Limb (tissue), 2 donors: ENCODE measurements around the gene COL5A1.

Experiments used
- DNase-seq, 2 donors: peaks; one replicate each; pipeline ENCODE4 v3.0.0-alpha.2; 2016; ENCODE audit errors: extremely low spot score in 2 of 2

COL5A1 gene

GRCh38 chr9:134725605-134725940 lies 84.0 kb downstream of the COL5A1 start:
- DNase-seq = no peak

DNA sequence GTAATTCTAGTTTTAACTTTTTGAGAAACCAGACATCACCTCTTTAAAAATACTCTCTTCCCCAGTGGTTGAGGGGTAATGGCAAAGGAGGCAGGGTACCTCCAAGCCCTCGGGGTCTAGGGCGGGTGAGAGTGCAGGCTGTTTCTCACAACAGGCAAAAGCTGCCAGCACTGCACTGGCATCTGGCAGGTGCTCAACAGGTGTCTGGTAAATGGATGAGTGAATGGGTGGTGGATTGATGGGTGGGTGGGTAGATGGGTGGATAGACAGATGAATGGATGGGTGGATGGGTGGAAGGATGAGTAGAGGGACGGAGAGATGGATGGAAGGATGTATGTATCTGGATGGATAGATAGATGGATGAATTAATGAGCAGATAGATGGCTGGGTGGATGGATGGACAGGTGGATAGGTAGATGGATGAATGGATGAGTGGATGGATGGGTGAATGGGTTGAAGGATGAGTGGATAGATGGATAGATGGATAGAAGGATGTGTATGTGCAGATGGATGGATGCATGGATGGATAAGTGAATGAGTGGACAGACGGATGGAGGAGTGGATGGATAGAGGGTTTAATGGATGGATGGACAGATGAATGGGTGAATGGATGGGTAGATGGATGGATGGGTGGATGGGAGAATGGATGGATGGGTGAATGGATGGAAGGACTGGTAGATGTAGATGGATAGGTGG lies 84.6 kb downstream of the COL5A1 start:
- DNase-seq = no peak

GRCh38 chr9:134726722-134727034 lies 85.1 kb downstream of the COL5A1 start:
- DNase-seq = no peak

DNA sequence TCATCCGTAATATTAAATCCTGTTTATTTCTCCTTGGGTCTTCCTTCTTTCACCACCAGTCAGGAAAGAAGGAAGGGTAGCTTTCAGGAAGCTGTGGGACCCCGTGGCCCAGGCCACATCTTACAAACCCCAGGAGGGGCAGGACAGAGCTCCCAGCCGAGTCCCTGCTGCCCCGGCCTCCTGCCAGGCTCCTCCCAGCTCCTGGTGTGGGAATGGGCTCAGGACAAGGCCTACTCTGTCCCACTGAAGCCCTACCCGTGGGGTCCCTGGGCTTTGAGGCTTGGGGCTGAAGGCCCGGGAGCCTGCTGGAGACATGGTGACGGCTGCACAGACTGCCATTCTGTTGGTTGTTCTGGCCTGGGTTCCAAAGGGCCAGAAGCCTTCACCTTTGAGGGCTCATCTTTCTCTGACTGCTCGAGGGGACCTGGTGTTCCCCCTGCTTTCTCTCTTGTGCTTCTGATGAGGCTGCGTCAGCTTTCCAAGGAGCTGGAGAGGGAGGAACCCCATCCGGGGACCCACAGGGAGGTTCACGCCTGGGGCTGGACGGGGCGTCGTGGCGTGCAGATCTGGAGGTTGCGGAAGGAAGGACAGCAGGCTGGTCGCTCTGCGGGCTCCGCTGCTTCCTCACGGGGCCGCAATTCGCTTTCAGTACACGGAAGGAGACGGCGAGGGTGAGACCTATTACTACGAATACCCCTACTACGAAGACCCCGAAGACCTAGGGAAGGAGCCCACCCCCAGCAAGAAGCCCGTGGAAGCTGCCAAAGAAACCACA lies 86.6 kb downstream of the COL5A1 start:
- no peak for DNase-seq

GRCh38 chr9:134728801-134729495 lies 87.3 kb downstream of the COL5A1 start:
- DNase-seq = no peak

- no peak for DNase-seq
These were observed 88.6 kb downstream of the COL5A1 start for GRCh38 chr9:134730011-134730760.

DNA sequence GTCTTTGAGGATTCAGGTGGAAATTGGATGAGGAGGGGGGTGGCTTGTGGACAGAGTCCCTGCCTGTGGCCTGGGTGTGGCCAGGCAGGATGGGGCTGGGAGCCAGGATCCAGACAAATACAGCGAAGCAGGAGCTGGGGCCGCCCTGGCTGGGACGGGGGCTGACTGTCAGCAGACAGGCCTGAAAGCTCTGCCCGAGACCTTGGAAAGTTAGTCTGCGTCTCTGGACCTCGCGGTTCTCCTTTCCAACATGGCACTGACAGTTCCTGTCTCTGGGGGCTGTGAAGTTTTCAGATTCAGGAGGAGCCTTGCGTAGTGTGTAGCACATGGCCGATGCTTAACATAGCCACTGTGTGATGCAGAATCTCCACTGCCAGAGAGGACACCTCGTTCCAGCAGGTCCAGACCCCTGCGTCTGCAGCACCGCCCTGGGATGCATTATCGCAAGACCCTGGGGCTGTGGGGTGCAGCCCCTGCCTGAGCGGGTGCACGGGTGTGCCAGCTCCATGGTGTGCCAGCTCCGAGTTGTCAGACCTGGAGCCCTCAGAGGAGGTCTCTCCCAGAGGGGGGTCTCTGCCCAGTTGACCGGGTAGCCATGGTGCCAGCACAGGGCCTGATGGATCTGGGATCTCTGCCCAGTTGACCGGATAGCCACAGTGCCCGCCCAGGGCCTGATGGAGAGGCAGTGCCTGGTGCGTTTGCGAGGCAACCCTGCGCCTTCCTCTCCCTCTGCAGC lies 89.3 kb downstream of the COL5A1 start:
- no peak for DNase-seq

DNA sequence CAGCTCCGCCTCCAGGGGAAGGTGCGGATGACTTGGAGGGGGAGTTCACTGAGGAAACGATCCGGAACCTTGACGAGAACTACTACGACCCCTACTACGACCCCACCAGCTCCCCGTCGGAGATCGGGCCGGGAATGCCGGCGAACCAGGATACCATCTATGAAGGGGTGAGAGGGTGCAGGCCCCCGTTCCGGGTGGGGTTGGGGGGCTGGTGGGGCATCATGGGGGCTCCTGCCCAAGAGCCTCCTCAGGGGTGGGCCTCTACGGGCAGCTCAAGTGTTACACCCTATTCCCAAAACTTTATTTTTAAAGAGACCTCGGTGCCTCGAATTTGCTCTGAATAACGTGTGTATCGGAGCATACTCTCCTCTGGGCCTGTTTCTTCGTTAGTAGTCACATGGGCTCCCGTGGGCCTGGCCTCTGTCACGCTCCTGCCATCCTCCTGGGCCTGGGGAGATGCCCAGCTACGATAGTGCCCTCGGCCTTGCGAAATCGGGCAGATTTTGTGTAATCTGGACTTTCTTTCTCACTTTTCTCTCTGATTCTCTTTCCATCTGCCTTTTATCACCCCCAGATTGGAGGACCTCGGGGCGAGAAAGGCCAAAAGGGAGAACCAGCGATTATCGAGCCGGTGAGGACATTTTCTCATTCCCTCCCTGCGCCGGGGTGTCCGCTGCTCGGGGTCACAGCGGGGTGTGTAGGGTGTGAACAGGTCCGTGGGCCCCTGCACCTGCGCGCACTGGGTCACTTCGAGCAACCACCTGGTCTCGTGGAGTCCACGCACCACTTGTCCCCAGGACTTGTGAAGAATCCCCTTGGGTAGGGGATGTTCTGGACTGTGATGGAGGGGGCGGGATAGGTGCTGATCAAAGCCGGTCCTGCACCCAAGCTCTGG lies 90.1 kb downstream of the COL5A1 start:
- DNase-seq = no peak

GRCh38 chr9:134732392-134733110 lies 90.9 kb downstream of the COL5A1 start:
- no peak for DNase-seq

- DNase-seq = no peak
These were observed 92.1 kb downstream of the COL5A1 start for GRCh38 chr9:134733480-134734232.

- DNase-seq = no peak
These were observed 92.7 kb downstream of the COL5A1 start for GRCh38 chr9:134734270-134734669.

- peak in 1 of 2 donors; percentile 32 for DNase-seq
These were observed 94.0 kb downstream of the COL5A1 start for GRCh38 chr9:134735441-134736175.

DNA sequence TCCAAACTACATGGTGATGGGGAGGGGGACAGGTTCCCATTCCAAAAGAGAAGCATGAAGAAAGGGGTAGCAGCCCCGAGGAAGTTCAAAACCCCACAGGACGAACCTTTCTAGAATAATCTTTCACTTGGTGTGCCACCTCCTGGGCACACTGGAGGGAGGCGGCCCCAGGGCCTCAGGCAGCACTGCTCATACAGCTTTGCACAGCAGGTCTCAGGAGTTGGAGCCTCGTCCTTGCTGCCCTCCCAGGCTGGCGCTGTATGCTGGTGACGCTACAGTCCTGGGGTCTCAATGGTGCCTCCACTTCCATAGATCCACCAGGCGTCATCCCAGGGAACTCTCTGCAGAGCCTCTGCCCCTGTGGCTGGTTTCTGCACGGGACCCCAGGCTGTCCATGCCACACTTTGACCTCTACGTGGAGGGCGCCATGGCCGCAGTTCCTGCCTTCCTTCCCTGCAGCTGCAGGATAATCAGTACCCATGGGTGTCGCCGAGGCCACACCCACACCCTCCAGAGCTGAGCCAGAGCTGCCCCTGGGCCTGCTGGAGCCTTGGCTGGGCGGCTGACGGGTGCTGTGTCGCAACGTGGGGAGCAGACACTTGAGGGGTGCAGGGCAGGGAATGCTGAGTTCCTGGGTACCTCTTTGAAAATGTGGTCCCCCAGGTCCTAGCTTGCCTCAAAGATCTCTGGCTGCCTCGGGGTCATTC lies 95.3 kb downstream of the COL5A1 start:
- DNase-seq = no peak

- no peak for DNase-seq
These were observed 96.4 kb downstream of the COL5A1 start for GRCh38 chr9:134737842-134738580.

DNA sequence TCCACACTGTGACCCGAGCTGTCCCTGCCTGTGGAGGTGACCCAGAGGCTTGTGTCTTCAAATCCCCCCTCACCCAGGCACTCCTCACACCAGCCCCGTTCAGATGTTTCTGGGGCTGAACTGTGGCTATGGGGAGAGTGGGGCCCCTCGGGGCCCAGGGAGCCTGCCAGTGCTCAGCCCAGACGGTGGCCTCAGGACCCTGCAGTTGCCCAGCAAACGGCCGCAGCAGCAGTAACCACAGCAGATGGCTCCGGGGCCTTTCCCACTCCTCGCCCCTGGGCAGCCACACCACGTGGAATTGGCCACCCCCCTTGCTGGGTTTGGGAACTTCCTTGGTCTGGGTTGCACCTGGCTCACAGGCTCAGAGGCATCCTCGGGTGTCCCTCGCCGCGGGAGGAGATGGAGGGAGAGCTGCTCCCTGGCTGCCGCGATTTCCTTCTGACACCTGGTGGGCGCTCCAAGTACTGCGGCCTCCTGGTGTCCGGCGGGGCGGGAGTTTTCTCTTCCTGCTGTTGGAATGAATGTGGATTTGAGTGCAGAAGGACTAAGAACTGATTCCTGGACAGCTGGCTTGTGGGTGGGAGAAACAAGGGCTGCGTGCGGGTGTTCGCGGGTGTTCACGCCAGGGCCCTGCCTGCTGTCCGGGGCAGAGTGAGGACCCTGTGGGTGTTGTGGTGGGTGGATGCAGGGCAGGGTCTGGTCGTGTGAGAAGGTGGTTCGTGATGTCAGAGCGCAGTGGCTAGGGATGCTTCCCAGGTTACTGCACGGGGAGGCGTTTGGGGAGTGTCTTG lies 97.5 kb downstream of the COL5A1 start:
- DNase-seq = peak; percentile 56 to 88

GRCh38 chr9:134739660-134739968 lies 98.0 kb downstream of the COL5A1 start:
- DNase-seq = no peak
